DOHH2 (cell line): ENCODE measurements around the gene ARHGEF1.

Source experiments
- CTCF ChIP-seq: fragments of 200-600 bp; sonication (generic); IDR thresholded peaks from one replicate; pipeline ENCODE4 v1.5.1; 2014; ENCODE audit warnings: antibody characterized with exemption, mild to moderate bottlenecking, low read depth, low read length; ENCODE audit not compliant: poor library complexity, severe bottlenecking
- EZH2phosphoT487 ChIP-seq: fragments of 200-600 bp; sonication (generic); IDR thresholded peaks from 2 replicates; pipeline ENCODE4 v1.6.1; 2017; ENCODE audit warnings: borderline replicate concordance, mild to moderate bottlenecking, antibody characterized with exemption, low read length, moderate library complexity, mixed read lengths

DNA sequence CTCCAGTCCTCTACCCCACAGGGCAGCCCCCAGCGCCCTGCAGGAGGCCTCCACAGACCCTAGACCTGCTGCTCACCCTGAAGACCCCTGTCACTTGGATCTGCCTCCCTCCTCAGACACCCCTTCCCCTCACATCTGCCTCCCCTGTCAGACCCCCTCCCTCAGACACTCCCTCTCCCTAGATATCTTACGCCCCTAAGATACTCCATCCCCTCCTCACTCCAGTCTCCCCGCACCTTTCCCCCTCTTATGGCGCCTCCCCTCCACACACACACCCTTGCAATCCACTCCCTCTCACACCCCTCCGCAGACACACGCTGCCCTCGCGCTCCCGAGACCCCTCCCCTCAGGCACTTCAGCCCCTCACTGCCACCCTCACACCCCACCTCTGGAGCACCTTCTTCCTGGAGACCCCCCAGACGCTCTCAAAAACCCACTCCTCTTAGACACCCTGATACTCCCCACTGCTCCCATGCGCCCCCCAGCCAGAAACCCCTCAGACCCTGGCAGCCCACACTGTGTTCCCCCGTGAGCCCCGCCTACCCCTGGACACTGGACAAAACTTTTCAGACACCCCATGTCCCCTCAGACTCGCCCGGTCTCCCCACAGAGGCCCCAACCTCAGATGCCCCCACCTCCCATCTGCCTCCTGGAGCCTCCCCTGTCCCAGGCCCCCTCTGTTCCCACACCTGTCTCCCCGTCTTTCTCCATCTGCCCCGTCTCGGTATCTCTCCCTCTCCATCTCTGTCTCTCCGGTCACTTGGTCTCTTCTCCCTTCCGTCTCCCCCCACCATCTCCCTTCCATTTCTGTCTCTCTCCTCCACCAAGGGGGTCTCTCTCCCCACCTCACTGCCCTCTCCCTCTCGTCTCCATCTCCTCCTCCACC is 30.8 kb downstream of the ARHGEF1 start:
- TF ChIP-seq CTCF = no peak
- TF ChIP-seq EZH2phosphoT487 = no peak
